GM21737 (cell line): ENCODE data around the gene WNT4.

ENCODE experiments used
- ATAC-seq: cut with Tn5 transposase; IDR thresholded peaks from one replicate; pipeline ENCODE4 v1.9.1; 2021; ENCODE audit warnings: mild to moderate bottlenecking, moderate library complexity; ENCODE audit not compliant: unreplicated experiment

WNT4 gene

DNA sequence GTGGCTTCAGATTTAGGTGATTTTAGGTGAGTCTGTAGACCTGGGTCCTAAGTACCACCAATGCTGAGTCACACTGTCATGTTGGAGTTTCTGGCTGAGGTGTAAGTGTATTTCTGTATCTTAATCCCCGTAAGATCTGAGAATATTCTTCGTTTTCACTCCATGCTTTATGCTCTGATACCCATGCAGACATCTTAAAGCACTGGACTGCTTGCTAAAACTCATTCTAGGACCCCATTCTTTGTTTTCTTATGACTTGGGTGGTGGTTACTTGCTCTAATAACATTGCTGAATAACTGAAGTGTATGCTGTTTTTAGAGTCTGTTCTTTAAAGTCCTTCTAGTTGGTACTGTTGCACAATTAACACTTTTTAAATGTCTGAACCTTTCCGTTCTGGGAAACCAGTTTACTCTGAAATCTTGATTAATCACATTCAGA, 53.7 kb downstream of the WNT4 start:
- no peak for ATAC-seq

GRCh38 chr1:22088331-22088730, 54.6 kb downstream of the WNT4 start:
- ATAC-seq = no peak

DNA sequence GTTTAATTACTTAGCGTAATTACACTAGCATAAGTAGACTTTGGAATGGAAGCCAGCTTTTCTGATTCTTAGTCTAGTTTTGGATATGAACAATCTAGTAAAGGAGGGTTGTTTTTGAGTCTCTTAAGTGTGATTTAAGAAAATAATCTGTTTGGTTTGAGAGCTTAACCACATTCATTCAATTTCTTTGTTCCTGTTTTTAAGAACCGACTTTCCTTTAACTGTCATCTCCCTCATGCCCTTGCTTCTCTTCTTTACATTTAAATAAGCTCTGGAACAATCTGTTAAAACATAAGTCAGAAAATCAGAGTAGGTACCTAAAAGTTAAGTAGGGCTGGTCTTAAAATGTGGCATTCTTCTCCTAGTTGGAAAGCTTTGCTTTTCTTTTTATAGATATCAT, 62.7 kb downstream of the WNT4 start:
- ATAC-seq = no peak

GRCh38 chr1:22078133-22078532, 64.8 kb downstream of the WNT4 start:
- no peak for ATAC-seq

GRCh38 chr1:22077728-22078127, 65.2 kb downstream of the WNT4 start:
- no peak for ATAC-seq

- ATAC-seq = no peak
Observed at GRCh38 chr1:22076346-22076745, 66.6 kb downstream of the WNT4 start.

- ATAC-seq = no peak
Observed at GRCh38 chr1:22075718-22076117, 67.2 kb downstream of the WNT4 start.

DNA sequence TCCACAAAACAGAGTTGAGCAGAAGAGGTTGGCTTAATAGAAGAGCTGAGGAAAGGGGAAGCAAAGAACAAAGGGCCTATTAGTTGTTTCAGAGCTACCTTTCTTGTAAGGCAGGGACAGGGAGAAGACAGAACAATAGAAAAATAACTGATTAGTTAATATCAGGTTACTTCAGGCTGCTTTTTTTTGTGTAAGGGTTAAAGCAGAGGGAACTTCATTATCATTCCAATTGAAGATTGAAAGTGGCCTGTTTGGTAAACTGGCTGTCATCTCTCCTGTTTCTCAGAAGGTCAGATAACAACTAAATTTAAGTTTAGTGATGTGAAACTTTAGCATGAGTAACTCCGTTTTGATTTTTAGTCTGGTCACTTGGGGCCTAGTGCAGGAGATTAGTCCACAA, 68.1 kb downstream of the WNT4 start:
- ATAC-seq = no peak

- no peak for ATAC-seq
Observed at GRCh38 chr1:22071511-22071910, 71.4 kb downstream of the WNT4 start.
